ENCODE data around the gene IL26. TPM values are rescaled to one million over a fixed set of nuclear protein-coding genes. Genes with fewer than 3 reads are reported as not detected.

The IL26 gene
- total RNA-seq (2014; rRNA removed; shearing (Covaris generic); ENCODE audit: low replicate concordance): not detected in 2 replicates

GRCh38 chr12:68225576-68226476 lies at the start of gene IL26:
IL26 (minus strand) TSS chr12:68225810; CDS start chr12:68225756, 54 bp downstream.
- in situ Hi-C loops (cut with HindIII; ENCODE audit: low pct_unique_long_range_greater_than_20kb, low sequenced_read_pairs): no loop called here
- no peak for DNase-seq (ENCODE audit: low read depth)

GRCh38 chr12:68272732-68273131 lies 47.1 kb upstream of the IL26 start:
- DNase-seq (ENCODE audit: low read depth): no peak
- in situ Hi-C loops (cut with HindIII; ENCODE audit: low pct_unique_long_range_greater_than_20kb, low sequenced_read_pairs): no loop called here

- no peak for DNase-seq (ENCODE audit: low read depth)
- in situ Hi-C loops (cut with HindIII; ENCODE audit: low pct_unique_long_range_greater_than_20kb, low sequenced_read_pairs): no loop called here
Observed at GRCh38 chr12:68271346-68271745, 45.7 kb upstream of the IL26 start.

GRCh38 chr12:68270358-68270757 lies 44.7 kb upstream of the IL26 start:
- DNase-seq (ENCODE audit: low read depth): peak; percentile 12

GRCh38 chr12:68269779-68270178 lies 44.2 kb upstream of the IL26 start:
- in situ Hi-C loops (cut with HindIII; ENCODE audit: low pct_unique_long_range_greater_than_20kb, low sequenced_read_pairs): no loop called here
- DNase-seq (ENCODE audit: low read depth): no peak

More at GRCh38 chr12:68270358-68270757, 44.7 kb upstream of the IL26 start:
- in situ Hi-C loops (cut with HindIII; ENCODE audit: low pct_unique_long_range_greater_than_20kb, low sequenced_read_pairs): no loop called here

- no peak for DNase-seq (ENCODE audit: low read depth)
- in situ Hi-C loops (cut with HindIII; ENCODE audit: low pct_unique_long_range_greater_than_20kb, low sequenced_read_pairs): no loop called here
Observed at GRCh38 chr12:68268967-68269366, 43.4 kb upstream of the IL26 start.

- in situ Hi-C loops (cut with HindIII; ENCODE audit: low pct_unique_long_range_greater_than_20kb, low sequenced_read_pairs): no loop called here
Observed at GRCh38 chr12:68267892-68268396, 42.3 kb upstream of the IL26 start.

GRCh38 chr12:68264857-68265256 lies 39.2 kb upstream of the IL26 start:
- in situ Hi-C loops (cut with HindIII; ENCODE audit: low pct_unique_long_range_greater_than_20kb, low sequenced_read_pairs): no loop called here
- DNase-seq (ENCODE audit: low read depth): no peak

More at GRCh38 chr12:68267892-68268396, 42.3 kb upstream of the IL26 start:
- no peak for DNase-seq (ENCODE audit: low read depth)

GRCh38 chr12:68264158-68264855 lies 38.7 kb upstream of the IL26 start:
- no peak for DNase-seq (ENCODE audit: low read depth)
- in situ Hi-C loops (cut with HindIII; ENCODE audit: low pct_unique_long_range_greater_than_20kb, low sequenced_read_pairs): no loop called here

GRCh38 chr12:68263366-68263765 lies 37.8 kb upstream of the IL26 start:
- no peak for DNase-seq (ENCODE audit: low read depth)
- in situ Hi-C loops (cut with HindIII; ENCODE audit: low pct_unique_long_range_greater_than_20kb, low sequenced_read_pairs): no loop called here

GRCh38 chr12:68261896-68262295 lies 36.3 kb upstream of the IL26 start:
- DNase-seq (ENCODE audit: low read depth): no peak
- in situ Hi-C loops (cut with HindIII; ENCODE audit: low pct_unique_long_range_greater_than_20kb, low sequenced_read_pairs): no loop called here

GRCh38 chr12:68260153-68260552 lies 34.5 kb upstream of the IL26 start:
- in situ Hi-C loops (cut with HindIII; ENCODE audit: low pct_unique_long_range_greater_than_20kb, low sequenced_read_pairs): no loop called here
- DNase-seq (ENCODE audit: low read depth): no peak

GRCh38 chr12:68259318-68259940 lies 33.8 kb upstream of the IL26 start:
- peak; percentile 35 for DNase-seq (ENCODE audit: low read depth)
- in situ Hi-C loops (cut with HindIII; ENCODE audit: low pct_unique_long_range_greater_than_20kb, low sequenced_read_pairs): no loop called here

- in situ Hi-C loops (cut with HindIII; ENCODE audit: low pct_unique_long_range_greater_than_20kb, low sequenced_read_pairs): no loop called here
- no peak for DNase-seq (ENCODE audit: low read depth)
Observed at GRCh38 chr12:68253504-68253903, 27.9 kb upstream of the IL26 start, which contains the start of gene IL22. IL22 (minus strand) TSS chr12:68253604; CDS start chr12:68253448, 156 bp downstream.

- DNase-seq (ENCODE audit: low read depth): no peak
- in situ Hi-C loops (cut with HindIII; ENCODE audit: low pct_unique_long_range_greater_than_20kb, low sequenced_read_pairs): no loop called here
Observed at GRCh38 chr12:68252077-68252476, 26.5 kb upstream of the IL26 start.

GRCh38 chr12:68250454-68250853 lies 24.8 kb upstream of the IL26 start:
- DNase-seq (ENCODE audit: low read depth): no peak
- in situ Hi-C loops (cut with HindIII; ENCODE audit: low pct_unique_long_range_greater_than_20kb, low sequenced_read_pairs): no loop called here

GRCh38 chr12:68247785-68248184 lies 22.2 kb upstream of the IL26 start:
- in situ Hi-C loops (cut with HindIII; ENCODE audit: low pct_unique_long_range_greater_than_20kb, low sequenced_read_pairs): no loop called here
- no peak for DNase-seq (ENCODE audit: low read depth)

GRCh38 chr12:68246350-68246749 lies 20.7 kb upstream of the IL26 start:
- in situ Hi-C loops (cut with HindIII; ENCODE audit: low pct_unique_long_range_greater_than_20kb, low sequenced_read_pairs): no loop called here
- DNase-seq (ENCODE audit: low read depth): no peak
